Hepatocyte (in vitro differentiated cells): ENCODE data around the gene WSCD2. TPM values are rescaled to one million over a fixed set of nuclear protein-coding genes. Genes with fewer than 3 reads are reported as not detected.

Experiments
- DNase-seq: peaks from one replicate; pipeline ENCODE4 v3.0.0-alpha.2; 2016; ENCODE audit warnings: low spot score
- H2AFZ ChIP-seq: fragments of 200-600 bp; sonication (generic); 2 replicates; pipeline ENCODE4 v1.6.0; 2016; ENCODE audit warnings: antibody characterized with exemption, mild to moderate bottlenecking
- H3K27ac ChIP-seq: fragments of 200-600 bp; sonication (generic); 2 replicates; pipeline ENCODE4 v1.5.1; 2016; ENCODE audit warnings: mild to moderate bottlenecking
- H3K27me3 ChIP-seq: fragments of 200-600 bp; sonication (generic); 2 replicates; pipeline ENCODE4 v1.6.1; 2016
- H3K36me3 ChIP-seq: fragments of 200-600 bp; sonication (generic); replicated peaks from 2 replicates; pipeline ENCODE4 v1.5.1; 2016; ENCODE audit warnings: low read depth; ENCODE audit not compliant: insufficient read depth
- H3K4me1 ChIP-seq: fragments of 200-600 bp; sonication (generic); 2 replicates; pipeline ENCODE4 v1.5.1; 2016; ENCODE audit warnings: mild to moderate bottlenecking, moderate library complexity; ENCODE audit not compliant: insufficient read depth
- H3K4me2 ChIP-seq: fragments of 200-600 bp; sonication (generic); 2 replicates; pipeline ENCODE4 v1.6.0; 2016
- H3K4me3 ChIP-seq: fragments of 200-600 bp; sonication (generic); 2 replicates; pipeline ENCODE4 v1.5.1; 2016; ENCODE audit warnings: mild to moderate bottlenecking
- H3K79me2 ChIP-seq: fragments of 200-600 bp; sonication (generic); 2 replicates; pipeline ENCODE4 v1.6.0; 2017; ENCODE audit warnings: mild to moderate bottlenecking
- H3K9me2 ChIP-seq: fragments of 200-600 bp; sonication (generic); replicated peaks from 2 replicates; pipeline ENCODE4 v1.6.0; 2017; ENCODE audit warnings: mild to moderate bottlenecking; ENCODE audit not compliant: insufficient read depth
- H3K9me3 ChIP-seq: fragments of 200-600 bp; sonication (generic); 2 replicates; pipeline ENCODE4 v1.5.1; 2016; ENCODE audit warnings: low read depth, mild to moderate bottlenecking
- H4K20me1 ChIP-seq: fragments of 200-600 bp; sonication (generic); 2 replicates; pipeline ENCODE4 v1.6.0; 2016; ENCODE audit warnings: mild to moderate bottlenecking; ENCODE audit not compliant: insufficient read depth, poor library complexity, severe bottlenecking
- CTCF ChIP-seq: fragments of 200-600 bp; sonication (generic); IDR thresholded peaks from 2 replicates; pipeline ENCODE4 v1.5.1; 2016; ENCODE audit warnings: antibody characterized with exemption, mild to moderate bottlenecking; ENCODE audit not compliant: poor library complexity
- EZH2 ChIP-seq: fragments of 200-600 bp; sonication (generic); IDR thresholded peaks from 2 replicates; pipeline ENCODE4 v1.6.1; 2016; ENCODE audit warnings: antibody characterized with exemption, mild to moderate bottlenecking, borderline replicate concordance
- EZH2phosphoT487 ChIP-seq: fragments of 200-600 bp; sonication (generic); IDR thresholded peaks from one replicate; pipeline ENCODE4 v1.6.1; 2018; ENCODE audit warnings: antibody characterized with exemption, mild to moderate bottlenecking, low read depth, moderate library complexity; ENCODE audit not compliant: unreplicated experiment, severe bottlenecking
- WGBS: methylation state at CpG from one replicate; pipeline ENCODE4 v1.1.6; 2016; ENCODE audit warnings: low lambda C conversion rate; ENCODE audit errors: missing lambda C conversion rate; 5-methylcytosine and 5-hydroxymethylcytosine counted together
- polyA plus RNA-seq: library from polyadenylated mRNA; unstranded; fragments of >200 nt; fragmentation: Nextera tagmentation; extraction: Ambion mirVana; gene quantifications from 2 replicates; pipeline ENCODE4 v1.2.1, GENCODE V29; 2016
- total RNA-seq: library from RNA; depleted of rRNA; stranded (reverse); fragments of >200 nt; gene quantifications from 2 replicates; pipeline ENCODE4 v1.2.3, GENCODE V29; 2014

WSCD2 gene
- total and polyA plus RNA-seq, 2 experiments from 2014 or later = 4.2 to 4.3 TPM

DNA sequence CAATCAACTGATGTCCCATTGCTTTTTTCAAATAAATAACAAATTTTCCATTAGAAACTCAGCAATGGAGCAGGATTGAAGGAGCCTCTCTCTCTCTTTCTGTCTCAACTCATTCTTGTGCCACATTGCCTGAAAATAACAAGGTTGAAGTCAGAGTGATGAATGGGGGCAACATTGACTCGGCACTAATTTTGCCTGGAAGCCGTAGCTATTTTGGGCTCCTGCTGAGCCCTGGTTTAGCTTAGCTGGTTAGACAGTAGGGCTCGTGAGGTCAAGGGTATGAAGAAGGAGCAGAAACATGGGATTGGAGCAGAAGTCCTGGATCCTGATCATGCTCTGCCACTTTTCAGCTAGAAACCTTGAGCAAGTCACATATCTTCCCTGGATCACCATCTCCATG, 38.9 kb downstream of the WSCD2 start:
- no peaks in the 10 kb centered on the region for H3K36me3 ChIP-seq
- H3K4me2 ChIP-seq = no peak overlapping the region
- H3K9me3 ChIP-seq = no peaks in the 10 kb centered on the region
- H3K4me3 ChIP-seq = no peak overlapping the region
- no peaks in the 10 kb centered on the region for H3K4me1 ChIP-seq
- H3K79me2 ChIP-seq = no peaks in the 10 kb centered on the region
- DNase-seq = no peak
- no peaks in the 10 kb centered on the region for H4K20me1 ChIP-seq
- H3K27me3 ChIP-seq = peaks cover 3% of the 10 kb centered on the region
- H3K27ac ChIP-seq = no peak overlapping the region
- TF ChIP-seq EZH2phosphoT487 (no peak), EZH2 (no peak), CTCF (no peak)
- no peak overlapping the region for H2AFZ ChIP-seq
- H3K9me2 ChIP-seq = no peaks in the 10 kb centered on the region
- WGBS = 73% methylated on average over 3 of the region's 3 CpGs

DNA sequence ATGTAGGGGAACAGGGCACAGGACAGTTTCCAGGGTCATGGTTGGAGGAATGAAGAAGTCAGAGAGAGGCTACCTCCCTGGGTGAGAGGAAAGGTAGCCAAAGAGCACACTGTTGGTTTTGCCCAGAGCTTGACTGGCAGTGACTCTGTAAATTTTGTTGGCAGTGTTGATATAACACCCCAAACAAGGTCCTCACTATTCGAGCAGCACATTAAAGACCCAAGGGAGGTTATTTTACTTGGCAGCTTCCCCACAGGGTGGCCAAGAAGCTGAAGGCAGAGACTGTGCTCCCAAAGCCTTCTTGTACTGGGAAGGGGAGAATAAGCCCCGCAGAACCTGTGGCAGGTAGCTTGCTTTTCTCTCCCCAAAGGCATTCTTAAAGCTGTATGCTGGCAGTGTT, 40.6 kb downstream of the WSCD2 start:
- H3K27ac ChIP-seq = no peak overlapping the region
- DNase-seq = no peak
- H3K9me3 ChIP-seq = no peaks in the 10 kb centered on the region
- no peaks in the 10 kb centered on the region for H3K36me3 ChIP-seq
- WGBS = 79% methylated on average over 2 of the region's 2 CpGs
- H3K27me3 ChIP-seq = peaks cover 3% of the 10 kb centered on the region
- no peaks in the 10 kb centered on the region for H3K9me2 ChIP-seq
- H2AFZ ChIP-seq = no peak overlapping the region
- no peak for TF ChIP-seq EZH2
- no peak for TF ChIP-seq CTCF
- no peak for TF ChIP-seq EZH2phosphoT487
- no peak overlapping the region for H3K4me2 ChIP-seq
- no peaks in the 10 kb centered on the region for H3K4me1 ChIP-seq
- H3K79me2 ChIP-seq = no peaks in the 10 kb centered on the region
- no peak overlapping the region for H3K4me3 ChIP-seq
- no peaks in the 10 kb centered on the region for H4K20me1 ChIP-seq

DNA sequence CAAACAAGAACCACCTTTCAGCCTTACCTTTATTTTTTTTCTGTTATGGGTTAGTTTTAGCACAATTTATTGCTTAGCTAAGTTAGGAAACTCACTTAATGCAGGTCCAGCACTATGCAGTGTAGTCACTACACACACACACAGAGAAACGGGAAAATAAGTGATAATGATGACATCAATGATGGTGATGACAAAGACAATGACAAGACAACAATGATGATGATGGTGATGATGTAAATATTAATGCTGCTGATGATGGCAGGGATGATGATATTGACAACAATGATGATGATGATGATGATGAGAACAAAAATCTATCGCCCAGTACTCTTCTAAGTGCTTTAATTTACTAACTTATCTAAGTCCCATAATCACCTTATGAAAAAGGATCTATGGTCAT, 41.1 kb downstream of the WSCD2 start:
- Histone ChIP-seq H3K4me1 (no peaks in the 10 kb centered on the region), H3K9me3 (no peaks in the 10 kb centered on the region), H3K27ac (no peak overlapping the region), H3K36me3 (no peaks in the 10 kb centered on the region), H3K79me2 (no peaks in the 10 kb centered on the region), H2AFZ (no peak overlapping the region), H3K27me3 (peaks cover 3% of the 10 kb centered on the region), H3K4me3 (no peak overlapping the region), H3K9me2 (no peaks in the 10 kb centered on the region), H3K4me2 (no peak overlapping the region), H4K20me1 (no peaks in the 10 kb centered on the region)
- DNase-seq = no peak
- TF ChIP-seq EZH2 (no peak), CTCF (no peak), EZH2phosphoT487 (no peak)
- WGBS = 88% methylated on average over 2 of the region's 2 CpGs

DNA sequence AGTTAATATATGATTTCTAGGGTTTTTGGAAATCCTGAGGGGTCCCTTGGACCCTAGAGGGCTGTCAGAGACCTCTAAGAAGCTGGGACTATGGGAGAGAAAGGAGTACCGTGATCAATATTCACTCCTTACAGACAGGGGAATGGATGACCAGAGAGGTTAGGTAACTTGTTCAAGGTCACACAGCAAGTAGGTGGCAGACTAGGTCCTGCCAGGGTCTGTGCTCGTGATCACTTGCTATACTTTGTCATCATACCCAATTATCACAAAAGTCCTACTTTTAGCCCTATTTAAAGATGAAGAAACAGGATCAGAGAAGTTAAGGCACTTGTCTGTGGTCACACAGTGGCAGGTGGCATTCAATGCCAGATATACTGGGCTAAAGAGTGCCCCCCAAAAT, 42.9 kb downstream of the WSCD2 start:
- Histone ChIP-seq H3K27me3 (peaks cover 3% of the 10 kb centered on the region), H2AFZ (no peak overlapping the region), H3K79me2 (no peaks in the 10 kb centered on the region), H3K9me2 (no peaks in the 10 kb centered on the region), H3K4me3 (no peak overlapping the region), H3K9me3 (no peaks in the 10 kb centered on the region), H3K4me1 (no peaks in the 10 kb centered on the region), H3K27ac (no peak overlapping the region), H3K36me3 (no peaks in the 10 kb centered on the region), H4K20me1 (no peaks in the 10 kb centered on the region), H3K4me2 (no peak overlapping the region)
- TF ChIP-seq EZH2phosphoT487 (no peak), EZH2 (no peak), CTCF (no peak)
- DNase-seq = no peak
- WGBS = 80% methylated on average over 2 of the region's 2 CpGs
